A204.1 (cell line): ENCODE measurements around the gene ARHGAP15.

Experiments
- FAIRE-seq: peaks from 2 replicates; lab custom pipeline; 2012; peaks lifted over from hg19 to GRCh38; lab: Jason Lieb, UNC

ARHGAP15 gene

GRCh38 chr2:143226714-143227541, 97.7 kb downstream of the ARHGAP15 start:
- no peak for FAIRE-seq

GRCh38 chr2:143229411-143229810, 100.2 kb downstream of the ARHGAP15 start:
- FAIRE-seq = no peak

GRCh38 chr2:143229952-143230351, 100.7 kb downstream of the ARHGAP15 start:
- FAIRE-seq = no peak

GRCh38 chr2:143230506-143231253, 101.5 kb downstream of the ARHGAP15 start:
- FAIRE-seq = no peak

- no peak for FAIRE-seq
Measured at GRCh38 chr2:143231254-143231645, 102.0 kb downstream of the ARHGAP15 start.

- FAIRE-seq = no peak
Measured at GRCh38 chr2:143237146-143237777, 108.0 kb downstream of the ARHGAP15 start.

- no peak for FAIRE-seq
Measured at GRCh38 chr2:143241403-143242088, 112.3 kb downstream of the ARHGAP15 start.

- FAIRE-seq = no peak
Measured at GRCh38 chr2:143246246-143246645, 117.0 kb downstream of the ARHGAP15 start.

- no peak for FAIRE-seq
Measured at GRCh38 chr2:143246815-143247744, 117.9 kb downstream of the ARHGAP15 start.

GRCh38 chr2:143248631-143249030, 119.4 kb downstream of the ARHGAP15 start:
- FAIRE-seq = no peak

GRCh38 chr2:143251681-143252080, 122.5 kb downstream of the ARHGAP15 start:
- FAIRE-seq = no peak

GRCh38 chr2:143252138-143252907, 123.1 kb downstream of the ARHGAP15 start:
- no peak for FAIRE-seq

- FAIRE-seq = no peak
Measured at GRCh38 chr2:143254110-143254509, 124.9 kb downstream of the ARHGAP15 start.

GRCh38 chr2:143255086-143255485, 125.9 kb downstream of the ARHGAP15 start:
- FAIRE-seq = no peak

- no peak for FAIRE-seq
Measured at GRCh38 chr2:143255899-143256298, 126.7 kb downstream of the ARHGAP15 start.

GRCh38 chr2:143258126-143258892, 129.1 kb downstream of the ARHGAP15 start:
- no peak for FAIRE-seq

- peak; percentile 95 for FAIRE-seq
Measured at GRCh38 chr2:143259368-143259958, 130.2 kb downstream of the ARHGAP15 start.

- no peak for FAIRE-seq
Measured at GRCh38 chr2:143261986-143262385, 132.8 kb downstream of the ARHGAP15 start.

- FAIRE-seq = no peak
Measured at GRCh38 chr2:143262389-143262788, 133.2 kb downstream of the ARHGAP15 start.
